HG03565 (cell line): ENCODE measurements around the gene PCDH9.
"Not testable (repeated sequence)": the region's sequence is repeated elsewhere in the genome, so short reads cannot be mapped to it uniquely, and the experiment has no call there.

Experiments used
- ATAC-seq: cut with Tn5 transposase; IDR thresholded peaks from one replicate; pipeline ENCODE4 v1.9.1; 2021; ENCODE audit warnings: mild to moderate bottlenecking, moderate library complexity; ENCODE audit not compliant: unreplicated experiment

The PCDH9 gene

DNA sequence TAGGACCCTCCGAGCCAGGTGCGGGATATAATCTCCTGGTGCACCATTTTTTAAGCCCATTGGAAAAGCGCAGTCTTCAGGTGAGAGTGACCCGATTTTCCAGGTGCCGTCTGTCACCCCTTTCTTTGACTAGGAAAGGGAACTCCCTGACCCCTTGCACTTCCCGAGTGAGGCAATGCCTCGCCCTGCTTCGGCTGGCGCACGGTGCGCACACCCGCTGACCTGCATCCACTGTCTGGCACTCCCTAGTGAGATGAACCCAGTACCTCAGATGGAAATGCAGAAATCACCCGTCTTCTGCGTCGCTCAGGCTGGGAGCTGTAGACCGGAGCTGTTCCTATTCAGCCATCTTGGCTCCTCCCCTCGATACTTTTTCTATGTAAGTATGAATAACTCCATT is 970.7 kb downstream of the PCDH9 start:
- not testable (repeated sequence) for ATAC-seq
